GM21619 (cell line): ENCODE data around the gene PLTP.
"Not testable (repeated sequence)": the region's sequence is repeated elsewhere in the genome, so short reads cannot be mapped to it uniquely, and the experiment has no call there.

Experiments
- ATAC-seq: cut with Tn5 transposase; IDR thresholded peaks from one replicate; pipeline ENCODE4 v1.9.1; 2021; ENCODE audit not compliant: unreplicated experiment

The PLTP gene

GRCh38 chr20:45944965-45945677 lies 33.2 kb upstream of the PLTP start:
- ATAC-seq: no peak

GRCh38 chr20:45944151-45944964 lies 32.4 kb upstream of the PLTP start:
- ATAC-seq: no peak

GRCh38 chr20:45943613-45944012 lies 31.7 kb upstream of the PLTP start:
- ATAC-seq: no peak

GRCh38 chr20:45940469-45940868 lies 28.5 kb upstream of the PLTP start:
- no peak for ATAC-seq

GRCh38 chr20:45940053-45940452 lies 28.1 kb upstream of the PLTP start:
- no peak for ATAC-seq

- no peak for ATAC-seq
Observed at GRCh38 chr20:45938727-45939438, 26.9 kb upstream of the PLTP start.

- no peak for ATAC-seq
Observed at GRCh38 chr20:45937765-45938164, 25.8 kb upstream of the PLTP start.

- ATAC-seq: peak; percentile 4
Observed at GRCh38 chr20:45935416-45936046, 23.6 kb upstream of the PLTP start.

- ATAC-seq: peak; percentile 61
Observed at GRCh38 chr20:45934586-45935415, 22.8 kb upstream of the PLTP start, which contains the start of gene PCIF1. TSS of gene PCIF1 (plus strand) at chr20:45934683. CDS start at chr20:45939000, 4,317 bp downstream.

GRCh38 chr20:45934046-45934585 lies 22.2 kb upstream of the PLTP start:
- ATAC-seq: peak; percentile 18

GRCh38 chr20:45933266-45934045 lies 21.5 kb upstream of the PLTP start:
- ATAC-seq: peak; percentile 35

GRCh38 chr20:45931680-45932079 lies 19.7 kb upstream of the PLTP start:
- not testable (repeated sequence) for ATAC-seq

- no peak for ATAC-seq
Observed at GRCh38 chr20:45927071-45927878, 15.3 kb upstream of the PLTP start.

- no peak for ATAC-seq
Observed at GRCh38 chr20:45926731-45927070, 14.7 kb upstream of the PLTP start.

GRCh38 chr20:45925821-45926506 lies 14.0 kb upstream of the PLTP start:
- no peak for ATAC-seq

- no peak for ATAC-seq
Observed at GRCh38 chr20:45924391-45925261, 12.7 kb upstream of the PLTP start.
